ENCODE results near the gene CSF1R. TPM values are rescaled to one million over a fixed set of nuclear protein-coding genes. Genes with fewer than 3 reads are reported as not detected.
"Not testable (repeated sequence)": the region's sequence is repeated elsewhere in the genome, so short reads cannot be mapped to it uniquely, and the experiment has no call there.

Gene CSF1R
- total RNA-seq, 3 donors from 2014 or later = 11.5 to 79.0 (median 24.1) TPM

DNA sequence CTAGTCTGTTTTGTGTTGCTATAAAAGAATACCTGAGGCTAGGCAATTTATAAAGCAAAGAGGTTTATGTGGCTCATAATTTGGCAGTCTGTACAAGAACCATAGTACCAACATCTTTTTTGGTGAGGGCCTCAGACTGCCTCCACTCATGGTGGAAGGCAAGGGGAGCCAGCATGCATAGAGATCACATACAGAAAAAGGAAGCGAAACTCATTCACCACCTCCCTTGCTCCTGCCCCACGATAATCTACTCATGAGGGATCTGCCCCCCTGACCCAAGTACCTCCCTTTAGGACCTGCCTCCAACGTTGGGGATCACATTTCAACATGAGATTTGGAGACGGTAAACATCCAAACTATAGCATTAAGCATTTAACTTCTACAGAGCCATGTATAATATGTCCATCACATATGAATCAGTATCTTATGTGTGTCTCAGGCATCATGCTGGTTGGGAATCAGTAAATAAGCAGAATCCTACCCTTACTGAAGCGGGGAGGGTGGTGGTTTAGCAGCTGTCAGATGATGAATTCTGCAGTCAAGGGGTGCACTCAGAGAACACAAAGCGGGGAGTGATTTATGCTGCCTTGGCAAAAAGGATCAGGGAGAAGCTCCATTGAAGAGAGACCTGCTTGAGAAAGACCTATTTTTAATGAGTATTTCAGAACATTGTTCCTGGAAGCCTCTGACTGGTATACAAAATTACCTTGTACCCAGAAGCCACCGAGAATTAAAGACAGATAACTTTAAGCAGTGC lies 51.0 kb downstream of the CSF1R start:
- H3K27me3 ChIP-seq = no peaks in the 10 kb centered on the region
- H3K27ac ChIP-seq = peak overlapping the region in 1 of 2 donors; percentile 2
- no peak overlapping the region for H3K4me3 ChIP-seq
- intact Hi-C loops (cut with DNase I; ENCODE audit: low total_unique reads) = no loop called here
- TF ChIP-seq POLR2A (IDR thresholded peaks at IDR 0.05) = no peak
- TF ChIP-seq, protein P1, sequence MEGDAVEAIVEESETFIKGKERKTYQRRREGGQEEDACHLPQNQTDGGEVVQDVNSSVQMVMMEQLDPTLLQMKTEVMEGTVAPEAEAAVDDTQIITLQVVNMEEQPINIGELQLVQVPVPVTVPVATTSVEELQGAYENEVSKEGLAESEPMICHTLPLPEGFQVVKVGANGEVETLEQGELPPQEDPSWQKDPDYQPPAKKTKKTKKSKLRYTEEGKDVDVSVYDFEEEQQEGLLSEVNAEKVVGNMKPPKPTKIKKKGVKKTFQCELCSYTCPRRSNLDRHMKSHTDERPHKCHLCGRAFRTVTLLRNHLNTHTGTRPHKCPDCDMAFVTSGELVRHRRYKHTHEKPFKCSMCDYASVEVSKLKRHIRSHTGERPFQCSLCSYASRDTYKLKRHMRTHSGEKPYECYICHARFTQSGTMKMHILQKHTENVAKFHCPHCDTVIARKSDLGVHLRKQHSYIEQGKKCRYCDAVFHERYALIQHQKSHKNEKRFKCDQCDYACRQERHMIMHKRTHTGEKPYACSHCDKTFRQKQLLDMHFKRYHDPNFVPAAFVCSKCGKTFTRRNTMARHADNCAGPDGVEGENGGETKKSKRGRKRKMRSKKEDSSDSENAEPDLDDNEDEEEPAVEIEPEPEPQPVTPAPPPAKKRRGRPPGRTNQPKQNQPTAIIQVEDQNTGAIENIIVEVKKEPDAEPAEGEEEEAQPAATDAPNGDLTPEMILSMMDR (IDR thresholded peaks at IDR 0.05) = no peak
- TF ChIP-seq POLR2AphosphoS5 (IDR thresholded peaks at IDR 0.05) = no peak
- no peaks in the 10 kb centered on the region for H3K9me3 ChIP-seq
- no peak for DNase-seq (ENCODE audit: low spot score in 2 of 2)
- peaks cover 16% of the 10 kb centered on the region for H3K36me3 ChIP-seq
- H3K4me1 ChIP-seq = no peaks in the 10 kb centered on the region

GRCh38 chr5:150034662-150035061 lies 51.7 kb downstream of the CSF1R start:
- Histone ChIP-seq H3K27ac (no peak overlapping the region), H3K27me3 (no peaks in the 10 kb centered on the region), H3K4me1 (no peaks in the 10 kb centered on the region), H3K36me3 (peaks cover 16% of the 10 kb centered on the region), H3K4me3 (no peak overlapping the region), H3K9me3 (no peaks in the 10 kb centered on the region)
- intact Hi-C loops (cut with DNase I; ENCODE audit: low total_unique reads) = no loop called here
- TF ChIP-seq, protein P1 (IDR thresholded peaks at IDR 0.05) = no peak
- no peak for TF ChIP-seq POLR2AphosphoS5 (IDR thresholded peaks at IDR 0.05)
- TF ChIP-seq POLR2A (IDR thresholded peaks at IDR 0.05) = no peak
- no peak for DNase-seq (ENCODE audit: low spot score in 2 of 2)

DNA sequence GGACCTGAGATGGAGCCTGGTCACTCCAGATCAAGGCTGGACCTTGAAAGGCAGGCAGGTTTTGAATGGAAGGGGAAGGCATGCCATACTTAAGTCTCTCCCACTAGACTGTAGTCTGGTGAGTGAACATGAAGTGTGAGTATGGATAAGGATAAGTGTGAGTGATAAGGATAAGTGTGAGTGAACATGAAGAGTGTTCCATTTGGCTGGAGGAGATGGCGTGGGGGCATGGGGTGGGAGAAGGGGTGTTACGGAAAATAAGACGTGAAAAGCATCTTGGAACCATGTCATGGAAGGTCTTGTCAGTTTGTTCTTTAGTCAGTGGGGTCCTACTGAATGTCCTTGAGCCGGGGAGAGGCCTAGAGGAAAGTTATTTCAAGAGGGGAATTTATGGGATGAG lies 53.0 kb downstream of the CSF1R start:
- peaks cover 16% of the 10 kb centered on the region for H3K36me3 ChIP-seq
- H3K27ac ChIP-seq = no peak overlapping the region
- H3K9me3 ChIP-seq = no peaks in the 10 kb centered on the region
- H3K27me3 ChIP-seq = no peaks in the 10 kb centered on the region
- H3K4me1 ChIP-seq = no peaks in the 10 kb centered on the region
- no peak for DNase-seq (ENCODE audit: low spot score in 2 of 2)
- TF ChIP-seq POLR2AphosphoS5 (IDR thresholded peaks at IDR 0.05) (no peak), POLR2A (IDR thresholded peaks at IDR 0.05) (no peak)
- TF ChIP-seq, protein P1 (IDR thresholded peaks at IDR 0.05) = no peak
- H3K4me3 ChIP-seq = no peak overlapping the region
- intact Hi-C loops (cut with DNase I; ENCODE audit: low total_unique reads) = no loop called here

GRCh38 chr5:150028047-150028446 lies 58.3 kb downstream of the CSF1R start:
- H3K27me3 ChIP-seq; H3K9me3 ChIP-seq; H3K4me3 ChIP-seq; DNase-seq (ENCODE audit: low spot score in 2 of 2); intact Hi-C loops (cut with DNase I; ENCODE audit: low total_unique reads); H3K4me1 ChIP-seq; H3K27ac ChIP-seq: not testable (repeated sequence)
- H3K36me3 ChIP-seq = peaks cover 16% of the 10 kb centered on the region

- intact Hi-C loops (cut with DNase I; ENCODE audit: low total_unique reads) = no loop called here
- DNase-seq (ENCODE audit: low spot score in 2 of 2) = no peak
- Histone ChIP-seq H3K27me3 (no peaks in the 10 kb centered on the region), H3K9me3 (no peaks in the 10 kb centered on the region), H3K4me3 (no peak overlapping the region), H3K27ac (peak overlapping the region; percentile 15 to 19), H3K36me3 (peaks cover 7% of the 10 kb centered on the region), H3K4me1 (peaks cover 0 to 9% of the 10 kb centered on the region in 2 donors)
- TF ChIP-seq POLR2A (IDR thresholded peaks at IDR 0.05) (no peak), POLR2AphosphoS5 (IDR thresholded peaks at IDR 0.05) (no peak)
- TF ChIP-seq, protein P1 (IDR thresholded peaks at IDR 0.05) = no peak
These were observed 59.6 kb downstream of the CSF1R start for GRCh38 chr5:150026682-150027172.

Data from breast epithelium (tissue), 4 donors.